IPS-18a (cell line): ENCODE measurements around the gene ARHGEF10L.

Source experiments
- H3K27ac ChIP-seq: one replicate; pipeline ENCODE4 v1.5.1; 2013; ENCODE audit warnings: low read length
- H3K27me3 ChIP-seq: one replicate; pipeline ENCODE4 v1.6.1; 2013; ENCODE audit warnings: mild to moderate bottlenecking, low read length; ENCODE audit not compliant: control insufficient read depth, insufficient read depth
- H3K36me3 ChIP-seq: one replicate; pipeline ENCODE4 v1.6.1; 2013; ENCODE audit warnings: low read depth, low read length; ENCODE audit not compliant: control insufficient read depth
- H3K4me1 ChIP-seq: one replicate; pipeline ENCODE4 v1.6.1; 2013; ENCODE audit warnings: low read depth, low read length; ENCODE audit not compliant: control insufficient read depth
- H3K4me3 ChIP-seq: one replicate; pipeline ENCODE4 v1.5.1; 2013; ENCODE audit warnings: low read length
- H3K9ac ChIP-seq: one replicate; pipeline ENCODE4 v1.6.1; 2013; ENCODE audit warnings: mild to moderate bottlenecking, low read length, moderate library complexity
- H3K9me3 ChIP-seq: one replicate; pipeline ENCODE4 v1.6.1; 2013; ENCODE audit warnings: low read depth, low read length; ENCODE audit not compliant: control insufficient read depth

The ARHGEF10L gene

DNA sequence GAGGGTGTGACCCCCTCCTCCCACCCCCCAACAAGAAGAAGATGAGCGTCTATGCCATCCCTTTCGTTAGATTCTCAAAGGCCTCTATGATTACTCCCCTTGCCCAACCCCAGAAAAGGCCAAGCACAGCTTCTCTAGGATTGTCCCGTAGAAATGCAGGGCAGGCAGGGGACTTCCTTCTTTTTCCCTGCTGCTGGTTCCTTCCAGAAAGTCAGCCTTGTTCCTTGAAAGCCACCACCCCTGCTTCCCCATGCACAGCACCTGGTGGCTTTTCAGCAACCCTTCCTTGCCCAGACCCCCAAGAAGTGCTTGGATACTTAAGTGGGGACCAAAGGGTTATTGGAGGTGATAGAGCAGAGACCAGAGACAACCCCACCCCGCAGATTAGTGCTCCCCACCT is 75.1 kb downstream of the ARHGEF10L start:
- H3K9me3 ChIP-seq: no peaks in the 10 kb centered on the region
- H3K27me3 ChIP-seq: no peaks in the 10 kb centered on the region
- H3K27ac ChIP-seq: no peak overlapping the region
- peaks cover 7% of the 10 kb centered on the region for H3K36me3 ChIP-seq
- H3K4me1 ChIP-seq: no peaks in the 10 kb centered on the region
- no peak overlapping the region for H3K9ac ChIP-seq
- H3K4me3 ChIP-seq: no peak overlapping the region

DNA sequence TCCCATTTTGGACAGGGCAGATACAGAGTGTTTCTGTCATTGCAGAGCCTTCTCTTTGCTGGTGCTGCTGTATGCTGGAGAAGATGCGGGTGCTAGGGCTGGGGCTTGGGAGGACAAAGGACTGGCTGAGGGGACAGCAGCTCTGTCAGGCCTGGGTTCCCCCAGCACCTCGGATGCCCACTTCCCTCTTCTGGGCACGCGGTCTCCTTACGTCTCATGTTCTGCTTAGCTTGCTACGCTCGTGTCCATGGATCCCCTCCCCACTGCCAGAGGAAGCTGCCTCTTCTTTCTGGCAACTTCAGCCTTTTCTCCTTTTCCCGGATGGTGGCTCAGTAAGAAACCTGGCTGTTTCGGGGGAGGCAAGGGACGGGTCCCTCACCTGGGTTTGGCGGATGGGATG is 75.7 kb downstream of the ARHGEF10L start:
- Histone ChIP-seq H3K4me3 (no peak overlapping the region), H3K9me3 (no peaks in the 10 kb centered on the region), H3K36me3 (peaks cover 7% of the 10 kb centered on the region), H3K9ac (no peak overlapping the region), H3K27ac (no peak overlapping the region), H3K27me3 (no peaks in the 10 kb centered on the region), H3K4me1 (no peaks in the 10 kb centered on the region)

DNA sequence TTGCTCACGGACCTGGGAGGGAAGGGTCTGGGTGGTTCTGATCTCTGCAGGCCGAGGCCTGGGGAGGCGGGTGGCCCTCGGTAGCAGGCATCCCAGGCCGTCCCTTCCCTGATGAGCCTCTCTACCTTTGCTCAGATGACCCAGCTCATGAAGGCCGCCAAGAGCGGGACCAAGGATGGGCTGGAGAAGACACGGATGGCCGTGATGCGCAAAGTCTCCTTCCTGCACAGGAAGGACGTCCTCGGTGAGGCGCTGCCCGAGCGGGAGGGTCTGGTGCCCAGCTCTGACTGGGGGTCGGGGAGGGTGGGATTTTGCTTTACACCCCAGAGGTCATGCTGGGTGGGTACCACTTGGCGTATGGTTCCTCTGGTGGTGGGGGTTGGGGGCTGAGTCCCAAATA is 76.5 kb downstream of the ARHGEF10L start:
- Histone ChIP-seq H3K9ac (no peak overlapping the region), H3K27ac (no peak overlapping the region), H3K36me3 (peaks cover 7% of the 10 kb centered on the region)

DNA sequence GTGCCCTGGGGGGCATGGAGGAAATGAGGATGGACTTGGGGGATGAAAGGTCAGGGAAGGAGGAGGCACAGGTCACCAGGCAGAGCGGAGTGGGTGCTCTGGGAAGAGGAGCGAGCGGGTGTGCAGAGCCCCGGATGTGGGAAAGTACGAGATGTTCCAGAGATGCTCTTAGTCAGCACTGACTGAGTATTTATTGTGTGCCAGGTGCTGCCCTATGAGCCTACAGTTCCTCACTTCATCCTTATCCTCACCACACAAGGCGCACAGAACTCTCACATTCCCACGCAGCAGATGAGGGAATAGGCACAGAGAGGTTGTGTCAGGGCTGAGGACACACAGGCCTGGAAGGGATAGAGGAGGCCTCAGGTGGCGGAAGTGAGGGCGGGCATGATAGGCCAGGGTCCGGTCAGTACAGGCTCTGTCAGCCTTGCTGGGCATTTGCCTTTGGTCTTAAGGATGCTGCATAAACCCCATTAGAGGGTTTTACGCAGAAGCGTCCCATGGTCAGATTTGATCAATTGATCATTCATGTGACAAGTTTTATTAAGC is 77.3 kb downstream of the ARHGEF10L start:
- H3K27me3 ChIP-seq: no peaks in the 10 kb centered on the region
- H3K9me3 ChIP-seq: no peaks in the 10 kb centered on the region
- no peaks in the 10 kb centered on the region for H3K4me1 ChIP-seq
- no peak overlapping the region for H3K27ac ChIP-seq
- H3K4me3 ChIP-seq: no peak overlapping the region
- H3K9ac ChIP-seq: no peak overlapping the region
- peaks cover 7% of the 10 kb centered on the region for H3K36me3 ChIP-seq

More for the DNA sequence above, 76.5 kb downstream of the ARHGEF10L start:
- no peaks in the 10 kb centered on the region for H3K4me1 ChIP-seq
- H3K4me3 ChIP-seq: no peak overlapping the region
- H3K27me3 ChIP-seq: no peaks in the 10 kb centered on the region
- no peaks in the 10 kb centered on the region for H3K9me3 ChIP-seq

DNA sequence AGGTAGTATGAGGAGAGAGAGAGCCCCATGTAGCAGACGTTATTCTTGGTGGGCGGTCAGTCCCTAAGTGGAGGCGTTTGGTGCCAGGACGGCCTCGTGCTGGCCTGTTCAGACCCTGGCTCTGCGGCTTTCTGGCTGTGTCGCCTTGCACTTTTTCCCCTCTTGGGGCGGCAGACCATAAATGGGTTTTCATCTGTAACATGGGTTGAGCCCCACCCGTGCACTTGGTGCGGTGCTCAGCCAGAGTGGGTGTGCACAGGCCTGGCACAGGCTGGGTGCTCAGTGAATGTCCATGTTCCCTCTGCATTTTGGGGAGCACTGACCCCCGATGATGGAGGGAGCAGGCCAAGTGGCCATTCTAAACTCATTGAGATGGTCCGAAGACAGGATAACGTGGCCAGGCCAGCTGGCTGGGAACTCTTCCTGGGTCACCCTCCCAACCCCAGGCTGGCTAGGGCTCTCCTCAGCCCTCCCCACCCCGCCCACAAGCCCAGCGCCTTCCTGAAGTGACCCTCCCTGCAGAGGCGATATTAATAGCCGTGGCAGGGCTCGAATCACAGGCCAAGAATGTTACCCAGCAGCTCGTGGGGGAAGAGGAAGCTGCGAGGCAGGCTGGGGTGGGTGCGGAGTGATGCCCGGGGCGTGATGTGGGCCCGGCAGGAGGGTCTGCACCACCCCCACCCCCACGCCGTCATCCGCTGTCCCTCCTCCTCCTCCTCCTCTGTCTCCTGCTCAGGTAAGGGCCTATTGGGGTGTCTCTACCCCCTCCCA is 78.5 kb downstream of the ARHGEF10L start:
- Histone ChIP-seq H3K4me3 (no peak overlapping the region), H3K27me3 (no peaks in the 10 kb centered on the region), H3K9ac (no peak overlapping the region), H3K36me3 (peaks cover 11% of the 10 kb centered on the region), H3K27ac (no peak overlapping the region), H3K4me1 (no peaks in the 10 kb centered on the region), H3K9me3 (no peaks in the 10 kb centered on the region)

DNA sequence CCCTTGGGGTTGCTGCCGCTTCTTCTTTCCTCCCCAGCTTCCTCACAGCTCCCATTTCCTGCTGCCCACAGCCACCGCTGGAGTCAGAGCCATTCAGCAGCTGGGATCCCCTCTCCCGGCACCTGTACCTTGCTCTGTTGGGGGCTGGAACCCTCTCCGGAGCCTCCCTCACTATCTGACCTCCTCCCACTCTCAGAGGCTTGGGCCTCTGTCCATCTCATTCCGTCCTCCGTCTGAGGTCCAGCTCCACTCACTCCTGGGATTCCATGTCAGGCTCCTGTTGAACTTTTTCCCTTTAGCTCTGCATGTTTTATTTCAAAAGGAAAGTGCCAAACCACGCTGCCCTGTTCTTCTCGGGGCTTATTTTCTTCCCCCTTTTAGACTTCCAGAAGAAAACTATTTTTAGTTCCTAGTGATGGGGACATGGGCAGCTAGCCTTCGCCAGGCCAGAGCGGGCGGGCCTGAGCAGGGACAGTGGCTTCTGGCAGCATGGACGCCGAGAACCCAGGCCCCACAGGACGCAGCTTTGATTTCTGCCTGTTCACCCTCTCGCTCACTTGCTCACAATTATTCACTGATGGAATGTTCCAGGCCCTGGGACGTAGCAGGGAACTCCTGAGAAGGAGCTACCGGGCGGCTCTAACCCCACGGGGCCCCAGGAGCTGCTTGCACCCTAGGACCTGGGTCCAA is 79.2 kb downstream of the ARHGEF10L start:
- H3K27me3 ChIP-seq: no peaks in the 10 kb centered on the region
- no peaks in the 10 kb centered on the region for H3K9me3 ChIP-seq
- H3K4me1 ChIP-seq: no peaks in the 10 kb centered on the region
- H3K4me3 ChIP-seq: no peak overlapping the region
- peaks cover 15% of the 10 kb centered on the region for H3K36me3 ChIP-seq
- no peak overlapping the region for H3K27ac ChIP-seq
- H3K9ac ChIP-seq: no peak overlapping the region

DNA sequence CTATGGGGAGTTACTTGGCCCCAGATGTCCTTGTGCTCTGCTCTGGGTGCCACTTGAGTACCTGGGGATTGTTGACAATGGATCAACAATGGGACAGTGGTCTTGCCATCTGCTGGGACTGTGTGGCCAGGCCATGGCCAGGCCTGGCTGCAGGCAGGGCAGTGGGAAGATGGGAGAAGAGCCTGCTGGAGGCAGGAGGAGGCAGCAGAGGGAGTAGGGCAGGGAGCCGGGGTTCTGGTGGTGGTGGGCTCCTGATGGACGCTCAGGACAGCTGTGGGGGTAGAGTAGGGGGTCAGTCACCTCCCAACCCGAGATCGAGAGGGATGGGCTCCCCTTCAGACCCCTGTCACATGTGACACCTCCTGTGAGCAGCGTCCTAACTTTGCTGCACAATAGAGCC is 81.0 kb downstream of the ARHGEF10L start:
- Histone ChIP-seq H3K27me3 (no peaks in the 10 kb centered on the region), H3K4me3 (no peak overlapping the region), H3K4me1 (no peaks in the 10 kb centered on the region)

DNA sequence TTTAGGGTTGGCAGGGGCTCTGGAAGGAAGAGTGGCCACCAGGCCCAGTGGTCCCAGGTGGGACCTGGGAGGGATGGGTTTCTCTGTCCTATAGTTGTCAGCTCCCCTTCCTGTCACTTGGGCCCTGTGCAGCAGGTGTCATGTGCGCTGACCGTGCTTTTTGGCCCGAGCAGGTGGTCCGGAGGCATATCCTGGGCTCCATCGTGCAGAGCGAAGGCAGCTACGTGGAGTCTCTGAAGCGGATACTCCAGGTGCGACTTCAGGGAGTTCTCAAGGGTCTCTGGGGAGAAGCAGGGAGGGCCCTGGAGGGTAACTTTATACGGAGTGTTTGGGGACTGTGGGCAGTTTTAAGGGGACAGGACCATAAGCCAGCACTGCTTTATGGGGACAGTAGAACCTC is 82.2 kb downstream of the ARHGEF10L start:
- Histone ChIP-seq H3K9me3 (no peaks in the 10 kb centered on the region), H3K9ac (no peak overlapping the region), H3K36me3 (peaks cover 31% of the 10 kb centered on the region), H3K4me1 (no peaks in the 10 kb centered on the region), H3K27me3 (no peaks in the 10 kb centered on the region), H3K4me3 (no peak overlapping the region), H3K27ac (no peak overlapping the region)

More for the DNA sequence above, 81.0 kb downstream of the ARHGEF10L start:
- H3K27ac ChIP-seq: no peak overlapping the region
- H3K36me3 ChIP-seq: peaks cover 22% of the 10 kb centered on the region
- no peak overlapping the region for H3K9ac ChIP-seq
- no peaks in the 10 kb centered on the region for H3K9me3 ChIP-seq

DNA sequence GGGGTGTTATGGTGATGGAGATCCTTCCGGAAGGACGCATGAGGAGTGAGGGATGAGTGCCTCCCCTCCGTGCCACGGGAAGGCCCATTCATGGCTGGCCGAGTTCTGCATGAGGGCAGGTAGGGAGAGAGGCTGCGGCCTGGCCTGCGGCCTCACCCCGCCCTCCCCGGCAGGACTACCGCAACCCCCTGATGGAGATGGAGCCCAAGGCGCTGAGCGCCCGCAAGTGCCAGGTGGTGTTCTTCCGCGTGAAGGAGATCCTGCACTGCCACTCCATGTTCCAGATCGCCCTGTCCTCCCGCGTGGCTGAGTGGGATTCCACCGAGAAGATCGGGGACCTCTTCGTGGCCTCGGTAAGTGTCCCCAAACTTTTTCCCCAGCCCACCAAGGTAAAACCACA is 83.3 kb downstream of the ARHGEF10L start:
- H3K27me3 ChIP-seq: no peaks in the 10 kb centered on the region
- no peaks in the 10 kb centered on the region for H3K9me3 ChIP-seq
- H3K4me1 ChIP-seq: no peaks in the 10 kb centered on the region
- H3K27ac ChIP-seq: no peak overlapping the region
- no peak overlapping the region for H3K4me3 ChIP-seq
- peaks cover 30% of the 10 kb centered on the region for H3K36me3 ChIP-seq
- no peak overlapping the region for H3K9ac ChIP-seq

DNA sequence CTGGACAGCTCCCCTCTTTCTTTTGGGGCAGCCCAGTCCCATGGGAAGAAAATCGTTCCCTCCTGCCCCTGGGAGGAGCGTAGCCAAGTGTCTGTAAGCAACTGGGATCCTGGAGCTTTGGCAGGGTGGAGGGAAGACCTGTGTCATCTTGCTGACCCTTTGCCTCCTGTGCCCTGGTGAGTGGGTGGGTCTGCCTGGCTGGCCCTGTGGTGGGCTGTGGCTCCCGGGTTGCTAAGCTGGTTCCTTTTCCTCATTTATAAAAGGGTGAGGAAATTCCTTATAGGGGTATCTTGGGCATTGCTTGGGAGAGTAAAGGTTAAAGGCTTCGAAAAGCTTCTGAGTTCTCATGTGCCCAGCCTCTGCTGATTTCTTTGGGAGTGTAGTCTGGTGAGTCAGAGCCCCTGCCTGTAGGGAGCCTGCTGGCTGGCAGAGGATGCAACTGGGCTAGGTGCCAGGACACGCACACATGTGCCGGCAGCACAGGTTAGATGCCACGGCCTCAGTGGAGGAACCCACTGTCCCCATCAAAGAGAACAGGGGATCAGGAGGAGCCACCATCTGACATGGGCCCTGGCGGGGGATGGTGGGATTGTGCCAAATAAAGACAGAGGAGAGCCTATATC is 85.2 kb downstream of the ARHGEF10L start:
- Histone ChIP-seq H3K9me3 (no peaks in the 10 kb centered on the region), H3K27me3 (no peaks in the 10 kb centered on the region), H3K9ac (no peak overlapping the region), H3K4me1 (no peaks in the 10 kb centered on the region), H3K4me3 (no peak overlapping the region), H3K36me3 (peaks cover 30% of the 10 kb centered on the region), H3K27ac (no peak overlapping the region)

DNA sequence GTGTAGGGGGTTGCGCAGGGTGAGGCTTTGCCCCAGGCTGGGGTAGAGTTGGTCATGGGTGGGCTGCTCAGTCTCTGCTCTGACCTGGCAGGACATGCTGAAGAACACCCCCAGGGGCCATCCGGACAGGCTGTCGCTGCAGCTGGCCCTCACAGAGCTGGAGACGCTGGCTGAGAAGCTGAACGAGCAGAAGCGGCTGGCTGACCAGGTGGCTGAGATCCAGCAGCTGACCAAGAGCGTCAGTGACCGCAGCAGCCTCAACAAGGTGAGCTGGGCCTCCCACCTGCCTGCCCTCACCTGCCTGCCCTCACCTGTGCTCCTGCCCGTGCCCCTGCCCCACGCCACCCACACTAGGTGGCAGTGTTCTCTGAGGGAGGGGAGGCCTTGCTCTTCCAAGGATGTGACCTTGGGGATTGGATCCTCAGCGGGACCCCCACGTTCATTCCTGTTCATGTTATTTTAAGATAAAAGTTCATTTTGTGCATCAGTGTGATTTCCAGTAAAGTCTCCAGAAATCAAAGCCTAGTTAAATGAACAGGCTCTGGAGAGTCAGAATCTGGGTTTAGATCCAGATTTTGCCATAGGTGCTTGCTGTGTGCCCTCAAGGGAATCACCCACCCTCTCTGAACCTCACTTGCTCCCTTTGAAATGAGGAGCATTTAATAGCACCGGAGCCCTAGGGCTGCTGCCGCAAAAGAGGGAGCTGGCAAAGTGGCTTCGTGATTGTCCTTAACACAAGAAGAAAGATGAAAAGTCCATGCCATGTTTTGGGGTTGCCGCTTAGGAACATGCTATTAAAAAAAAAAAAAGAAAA is 87.9 kb downstream of the ARHGEF10L start:
- Histone ChIP-seq H3K27ac (no peak overlapping the region), H3K4me3 (no peak overlapping the region), H3K27me3 (no peaks in the 10 kb centered on the region), H3K4me1 (no peaks in the 10 kb centered on the region), H3K36me3 (peaks cover 38% of the 10 kb centered on the region), H3K9me3 (no peaks in the 10 kb centered on the region), H3K9ac (no peak overlapping the region)
